ENCODE measurements around the gene KRT74. TPM values are rescaled to one million over a fixed set of nuclear protein-coding genes. Genes with fewer than 3 reads are reported as not detected.

The KRT74 gene
- total RNA-seq, 1 experiment from 2014 or later = not detected

GRCh38 chr12:52606581-52607218, 33.1 kb upstream of the KRT74 start:
- intact Hi-C loops (cut with micrococcal nuclease; ENCODE audit: unreplicated experiment) = no loop called here
- CTCF ChIA-PET = interaction anchor here (0.5 to 0.6 kb wide), 2 partner anchors 14 to 487 kb away, joined by 3 to 4 read pairs; no protein-coding TSS in a partner anchor
- peaks cover 83% of the 10 kb centered on the region for H3K27me3 Mint-ChIP-seq (ENCODE audit: unreplicated experiment)
- H3K4me3 Mint-ChIP-seq (ENCODE audit: low read depth, unreplicated experiment) = no peak overlapping the region
- no peaks in the 10 kb centered on the region for H3K4me1 Mint-ChIP-seq (ENCODE audit: low read depth, unreplicated experiment)
- TF ChIP-seq CTCF (IDR thresholded peaks at IDR 0.05; ENCODE audit: unreplicated experiment) = no peak
- no TSS peak for BruUV-seq (replicated peaks)
- no peaks in the 10 kb centered on the region for H3K9me3 Mint-ChIP-seq (ENCODE audit: low read depth, unreplicated experiment)
- no peaks in the 10 kb centered on the region for H3K36me3 Mint-ChIP-seq (ENCODE audit: insufficient read depth, unreplicated experiment)
- no peak overlapping the region for H3K27ac Mint-ChIP-seq (ENCODE audit: unreplicated experiment)
- DNase-seq = no peak

- BruUV-seq (replicated peaks) = no TSS peak
- Mint-ChIP-seq H3K27me3 (ENCODE audit: unreplicated experiment) (peaks cover 81% of the 10 kb centered on the region), H3K36me3 (ENCODE audit: insufficient read depth, unreplicated experiment) (no peaks in the 10 kb centered on the region)
Observed at GRCh38 chr12:52606096-52606495, 32.5 kb upstream of the KRT74 start.

GRCh38 chr12:52605542-52605941, 31.9 kb upstream of the KRT74 start:
- CTCF ChIA-PET = no interaction called here
- no peaks in the 10 kb centered on the region for H3K4me1 Mint-ChIP-seq (ENCODE audit: low read depth, unreplicated experiment)
- no peak overlapping the region for H3K4me3 Mint-ChIP-seq (ENCODE audit: low read depth, unreplicated experiment)
- no peaks in the 10 kb centered on the region for H3K9me3 Mint-ChIP-seq (ENCODE audit: low read depth, unreplicated experiment)
- DNase-seq = no peak
- no peaks in the 10 kb centered on the region for H3K36me3 Mint-ChIP-seq (ENCODE audit: insufficient read depth, unreplicated experiment)
- peaks cover 78% of the 10 kb centered on the region for H3K27me3 Mint-ChIP-seq (ENCODE audit: unreplicated experiment)
- BruUV-seq (replicated peaks) = no TSS peak
- no peak overlapping the region for H3K27ac Mint-ChIP-seq (ENCODE audit: unreplicated experiment)
- intact Hi-C loops (cut with micrococcal nuclease; ENCODE audit: unreplicated experiment) = no loop called here
- no peak for TF ChIP-seq CTCF (IDR thresholded peaks at IDR 0.05; ENCODE audit: unreplicated experiment)

More at GRCh38 chr12:52606096-52606495, 32.5 kb upstream of the KRT74 start:
- CTCF ChIA-PET = interaction anchor here (0.6 kb wide), 1 partner anchor 486 kb away, joined by 4 read pairs; no protein-coding TSS in a partner anchor
- DNase-seq = no peak
- no peaks in the 10 kb centered on the region for H3K4me1 Mint-ChIP-seq (ENCODE audit: low read depth, unreplicated experiment)
- no peak overlapping the region for H3K4me3 Mint-ChIP-seq (ENCODE audit: low read depth, unreplicated experiment)
- H3K27ac Mint-ChIP-seq (ENCODE audit: unreplicated experiment) = no peak overlapping the region
- intact Hi-C loops (cut with micrococcal nuclease; ENCODE audit: unreplicated experiment) = no loop called here
- H3K9me3 Mint-ChIP-seq (ENCODE audit: low read depth, unreplicated experiment) = no peaks in the 10 kb centered on the region
- TF ChIP-seq CTCF (IDR thresholded peaks at IDR 0.05; ENCODE audit: unreplicated experiment) = no peak

DNA sequence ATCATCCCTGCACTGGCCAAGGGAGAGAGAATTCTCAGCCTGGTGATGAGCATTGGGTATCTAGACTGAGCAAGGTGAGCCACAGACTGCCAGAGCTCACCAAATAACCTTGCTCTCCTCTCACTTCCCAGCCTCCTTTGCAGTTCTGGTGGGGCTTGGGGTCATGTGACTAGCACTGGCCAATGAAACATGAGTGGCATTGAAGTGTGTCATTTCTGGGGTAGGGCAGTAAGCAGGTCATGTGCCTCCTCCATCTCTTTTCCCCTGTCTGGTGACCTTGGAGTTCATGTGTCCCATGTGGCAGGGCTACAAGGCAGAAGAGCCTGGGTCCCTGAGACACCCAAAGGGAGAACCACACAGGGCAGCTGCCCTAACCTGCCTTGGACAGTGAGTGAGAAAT, 31.2 kb upstream of the KRT74 start:
- Mint-ChIP-seq H3K27me3 (ENCODE audit: unreplicated experiment) (peaks cover 78% of the 10 kb centered on the region), H3K9me3 (ENCODE audit: low read depth, unreplicated experiment) (no peaks in the 10 kb centered on the region), H3K27ac (ENCODE audit: unreplicated experiment) (no peak overlapping the region), H3K4me3 (ENCODE audit: low read depth, unreplicated experiment) (no peak overlapping the region), H3K4me1 (ENCODE audit: low read depth, unreplicated experiment) (no peaks in the 10 kb centered on the region), H3K36me3 (ENCODE audit: insufficient read depth, unreplicated experiment) (no peaks in the 10 kb centered on the region)
- CTCF ChIA-PET = no interaction called here
- intact Hi-C loops (cut with micrococcal nuclease; ENCODE audit: unreplicated experiment) = no loop called here
- no peak for TF ChIP-seq CTCF (IDR thresholded peaks at IDR 0.05; ENCODE audit: unreplicated experiment)
- no TSS peak for BruUV-seq (replicated peaks)
- no peak for DNase-seq

Measured in Calu3 (cell line).